Vagina (tissue), 2 donors: ENCODE data around the gene KLHL3.

ENCODE experiments used
- POLR2AphosphoS5 ChIP-seq, 2 donors: sonication (generic); formaldehyde crosslinking; IDR thresholded peaks; one replicate each; pipeline ENCODE4 v1.9.0; 2017; ENCODE audit warnings: antibody characterized with exemption in 2 of 2, mild to moderate bottlenecking in 2 of 2, low read depth in 1 of 2; ENCODE audit not compliant: insufficient read depth in 1 of 2
- TF ChIP-seq, protein P1 (sequence below), 3 experiments: fragments of 450-650 bp in 2 of 3; fragments of 200-600 bp in 1 of 3; sonication (generic) in 1 of 3; IDR thresholded peaks; one replicate each; pipeline ENCODE4 v1.5.1; 2017 to 2019; ENCODE audit warnings: antibody characterized with exemption in 3 of 3, mild to moderate bottlenecking in 2 of 3, moderate library complexity in 2 of 3

DNA sequence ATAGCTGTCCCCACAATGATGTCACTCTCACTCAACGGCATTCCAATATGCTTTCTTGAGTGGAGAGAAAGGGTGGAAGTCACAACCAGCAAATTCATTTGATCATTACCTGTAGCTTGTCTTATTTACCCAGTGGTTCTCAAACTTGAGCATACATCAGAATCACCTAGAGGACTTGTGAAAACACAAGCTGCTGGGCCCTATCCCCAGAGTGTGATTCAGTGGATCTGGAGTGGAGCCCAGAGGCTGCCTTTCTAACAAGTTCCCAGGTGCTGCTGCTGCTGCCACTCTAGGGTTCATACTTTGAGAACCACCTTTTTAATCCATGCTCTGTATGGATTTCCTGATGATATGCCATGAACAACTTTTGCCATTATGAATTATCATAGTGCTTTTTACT, 94.7 kb downstream of the KLHL3 start:
- TF ChIP-seq, protein P1, sequence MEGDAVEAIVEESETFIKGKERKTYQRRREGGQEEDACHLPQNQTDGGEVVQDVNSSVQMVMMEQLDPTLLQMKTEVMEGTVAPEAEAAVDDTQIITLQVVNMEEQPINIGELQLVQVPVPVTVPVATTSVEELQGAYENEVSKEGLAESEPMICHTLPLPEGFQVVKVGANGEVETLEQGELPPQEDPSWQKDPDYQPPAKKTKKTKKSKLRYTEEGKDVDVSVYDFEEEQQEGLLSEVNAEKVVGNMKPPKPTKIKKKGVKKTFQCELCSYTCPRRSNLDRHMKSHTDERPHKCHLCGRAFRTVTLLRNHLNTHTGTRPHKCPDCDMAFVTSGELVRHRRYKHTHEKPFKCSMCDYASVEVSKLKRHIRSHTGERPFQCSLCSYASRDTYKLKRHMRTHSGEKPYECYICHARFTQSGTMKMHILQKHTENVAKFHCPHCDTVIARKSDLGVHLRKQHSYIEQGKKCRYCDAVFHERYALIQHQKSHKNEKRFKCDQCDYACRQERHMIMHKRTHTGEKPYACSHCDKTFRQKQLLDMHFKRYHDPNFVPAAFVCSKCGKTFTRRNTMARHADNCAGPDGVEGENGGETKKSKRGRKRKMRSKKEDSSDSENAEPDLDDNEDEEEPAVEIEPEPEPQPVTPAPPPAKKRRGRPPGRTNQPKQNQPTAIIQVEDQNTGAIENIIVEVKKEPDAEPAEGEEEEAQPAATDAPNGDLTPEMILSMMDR (IDR thresholded peaks at IDR 0.05), result no peak
- TF ChIP-seq POLR2AphosphoS5 (IDR thresholded peaks at IDR 0.05; ENCODE audit: insufficient read depth in 1 of 2, low read depth in 1 of 2), result no peak
